Measurements from ENCODE around the gene ITIH1. TPM values are rescaled to one million over a fixed set of nuclear protein-coding genes. Genes with fewer than 3 reads are reported as not detected.

ITIH1 gene
- total and polyA plus RNA-seq, 11 donors: 0.04 to 0.23 (median 0.21) TPM; not detected in 8

DNA sequence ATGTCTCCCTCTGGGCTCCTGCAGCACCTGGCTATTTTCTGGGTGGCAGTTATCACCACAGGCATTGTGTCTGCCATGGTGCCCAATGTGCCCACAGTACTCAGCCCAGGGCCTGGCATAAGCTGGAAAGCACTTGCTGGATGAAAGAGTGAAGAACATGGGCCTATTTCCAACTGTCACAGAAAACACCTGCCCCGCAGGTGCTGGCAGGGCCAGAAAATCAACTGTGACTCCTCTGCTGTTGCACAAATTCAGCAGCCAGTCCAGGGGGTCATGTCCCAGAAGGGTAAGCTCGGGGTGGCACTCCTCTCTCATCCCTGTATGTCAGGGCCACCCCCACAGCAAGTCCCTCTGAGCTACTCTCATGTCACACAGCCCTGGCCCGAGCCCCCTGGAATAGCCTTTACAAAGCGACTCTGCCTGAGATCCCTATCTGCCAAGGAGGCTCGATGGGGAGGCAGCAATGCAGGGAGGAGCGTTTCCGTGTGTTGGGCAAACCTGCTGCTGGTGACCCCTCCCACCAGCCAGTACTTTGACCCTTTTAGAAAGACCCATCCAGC is 34.1 kb downstream of the ITIH1 start:
- ATAC-seq: no peak
- intact Hi-C loops (cut with DNase I): no loop called here

DNA sequence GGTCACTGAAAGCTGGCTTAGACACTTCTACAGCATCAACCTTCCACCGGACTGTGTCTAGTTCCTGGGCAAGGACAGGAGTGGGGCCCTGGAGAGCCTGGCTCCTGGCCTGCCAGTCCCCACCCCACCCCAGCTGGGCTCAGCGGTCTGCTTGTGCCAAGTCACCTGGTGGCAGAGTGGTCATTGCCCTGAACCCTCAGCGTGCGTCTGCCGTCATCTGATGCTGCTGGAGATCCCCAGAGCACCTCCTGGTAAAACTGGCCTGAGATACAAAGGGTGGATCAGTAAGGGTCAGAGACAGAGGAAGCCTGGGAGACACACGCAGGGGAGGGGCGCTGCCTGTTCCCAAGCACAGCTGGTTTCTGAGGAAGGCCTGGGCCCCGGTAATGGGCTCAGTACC is 36.4 kb downstream of the ITIH1 start:
- Histone ChIP-seq H3K27ac (no peak overlapping the region), H3K4me1 (no peaks in the 10 kb centered on the region), H3K9me3 (no peaks in the 10 kb centered on the region), H3K27me3 (no peaks in the 10 kb centered on the region), H3K4me3 (no peak overlapping the region), H3K36me3 (no peaks in the 10 kb centered on the region)
- TF ChIP-seq, protein P1, sequence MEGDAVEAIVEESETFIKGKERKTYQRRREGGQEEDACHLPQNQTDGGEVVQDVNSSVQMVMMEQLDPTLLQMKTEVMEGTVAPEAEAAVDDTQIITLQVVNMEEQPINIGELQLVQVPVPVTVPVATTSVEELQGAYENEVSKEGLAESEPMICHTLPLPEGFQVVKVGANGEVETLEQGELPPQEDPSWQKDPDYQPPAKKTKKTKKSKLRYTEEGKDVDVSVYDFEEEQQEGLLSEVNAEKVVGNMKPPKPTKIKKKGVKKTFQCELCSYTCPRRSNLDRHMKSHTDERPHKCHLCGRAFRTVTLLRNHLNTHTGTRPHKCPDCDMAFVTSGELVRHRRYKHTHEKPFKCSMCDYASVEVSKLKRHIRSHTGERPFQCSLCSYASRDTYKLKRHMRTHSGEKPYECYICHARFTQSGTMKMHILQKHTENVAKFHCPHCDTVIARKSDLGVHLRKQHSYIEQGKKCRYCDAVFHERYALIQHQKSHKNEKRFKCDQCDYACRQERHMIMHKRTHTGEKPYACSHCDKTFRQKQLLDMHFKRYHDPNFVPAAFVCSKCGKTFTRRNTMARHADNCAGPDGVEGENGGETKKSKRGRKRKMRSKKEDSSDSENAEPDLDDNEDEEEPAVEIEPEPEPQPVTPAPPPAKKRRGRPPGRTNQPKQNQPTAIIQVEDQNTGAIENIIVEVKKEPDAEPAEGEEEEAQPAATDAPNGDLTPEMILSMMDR (IDR thresholded peaks at IDR 0.05): no peak
- no peak for TF ChIP-seq POLR2A (IDR thresholded peaks at IDR 0.05)
- intact Hi-C loops (cut with DNase I): no loop called here
- DNase-seq: no peak
- no peak for ATAC-seq
- 67 to 86% (median 74%) methylated on average over 6 to 8 of the region's 8 CpGs for WGBS, 4 donors

More for the DNA sequence above, 34.1 kb downstream of the ITIH1 start:
- Histone ChIP-seq H3K4me1 (no peaks in the 10 kb centered on the region), H3K4me3 (no peak overlapping the region), H3K27me3 (no peaks in the 10 kb centered on the region), H3K9me3 (no peaks in the 10 kb centered on the region), H3K27ac (no peak overlapping the region), H3K36me3 (no peaks in the 10 kb centered on the region)
- WGBS, 4 donors: 81 to 90% (median 87%) methylated on average over 6 to 7 of the region's 7 CpGs
- DNase-seq: no peak
- TF ChIP-seq, protein P1 (IDR thresholded peaks at IDR 0.05): no peak
- no peak for TF ChIP-seq POLR2A (IDR thresholded peaks at IDR 0.05)

DNA sequence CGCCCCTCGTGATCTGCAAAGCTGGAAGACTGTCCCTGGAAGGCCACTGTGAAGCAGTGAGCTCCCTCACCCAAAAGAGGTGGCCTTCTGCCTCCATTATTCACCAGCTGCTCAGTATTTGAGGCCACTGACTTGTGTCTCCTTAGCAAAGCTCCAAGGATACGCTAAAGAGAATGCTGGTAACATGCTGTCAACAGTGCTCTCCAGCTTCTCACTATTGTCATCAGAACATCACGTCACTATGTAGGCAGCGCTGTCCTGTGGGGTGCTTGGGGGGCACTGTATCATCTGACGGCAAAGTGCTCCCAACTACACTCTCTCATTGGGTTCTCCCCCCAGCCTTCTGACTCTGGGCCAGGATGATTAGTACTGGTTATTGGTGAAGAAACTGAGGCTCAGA is 38.8 kb downstream of the ITIH1 start:
- no peaks in the 10 kb centered on the region for H3K27me3 ChIP-seq
- TF ChIP-seq POLR2A (IDR thresholded peaks at IDR 0.05): no peak
- TF ChIP-seq, protein P1 (IDR thresholded peaks at IDR 0.05): no peak
- WGBS, 4 donors: 87 to 91% (median 89%) methylated on average over 6 of the region's 6 CpGs
- no peaks in the 10 kb centered on the region for H3K9me3 ChIP-seq
- no peak overlapping the region for H3K4me3 ChIP-seq
- H3K27ac ChIP-seq: no peak overlapping the region
- intact Hi-C loops (cut with DNase I): no loop called here
- ATAC-seq (no peak), DNase-seq (no peak)
- peaks cover 0 to 5% (median 0%) of the 10 kb centered on the region in 9 donors for H3K36me3 ChIP-seq
- no peaks in the 10 kb centered on the region for H3K4me1 ChIP-seq

DNA sequence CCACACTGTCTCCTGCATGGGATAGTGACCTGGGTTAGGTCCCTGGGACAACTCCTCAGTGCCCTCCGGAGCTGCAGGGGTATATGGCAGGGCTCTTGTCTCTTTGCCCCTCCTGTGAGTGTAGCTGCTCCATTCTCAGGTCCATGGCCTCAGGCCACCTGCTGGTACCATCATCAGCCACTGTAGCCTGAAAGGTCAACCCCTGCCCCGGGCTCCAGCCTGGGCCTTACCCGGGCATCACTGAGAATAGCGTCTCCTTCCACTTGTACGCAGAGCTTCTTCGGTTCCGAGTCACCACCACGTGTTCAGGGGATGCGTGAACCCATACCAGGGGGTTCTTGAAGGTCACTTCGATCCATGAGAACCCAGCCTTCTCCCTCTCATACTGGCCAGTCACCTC is 39.3 kb downstream of the ITIH1 start:
- Histone ChIP-seq H3K4me1 (no peaks in the 10 kb centered on the region), H3K4me3 (no peak overlapping the region), H3K27me3 (no peaks in the 10 kb centered on the region), H3K36me3 (peaks cover 0 to 5% (median 0%) of the 10 kb centered on the region in 9 donors), H3K9me3 (no peaks in the 10 kb centered on the region), H3K27ac (no peak overlapping the region)
- ATAC-seq (no peak), DNase-seq (no peak)
- TF ChIP-seq, protein P1 (IDR thresholded peaks at IDR 0.05): no peak
- no peak for TF ChIP-seq POLR2A (IDR thresholded peaks at IDR 0.05)
- WGBS, 4 donors: 88 to 96% (median 92%) methylated on average over 10 of the region's 10 CpGs
- intact Hi-C loops (cut with DNase I): no loop called here
